ENCODE results near the gene SLC30A3. TPM values are rescaled to one million over a fixed set of nuclear protein-coding genes. Genes with fewer than 3 reads are reported as not detected.

SLC30A3 gene
- total RNA-seq, 2 donors from 2014 or later, result 4.8 to 5.7 TPM

- DNase-seq (no peak), ATAC-seq (peak; percentile 46 to 70)
- intact Hi-C loops (cut with DNase I), result loop anchor here in 1 of 2 donors (10.0 kb wide), 1 partner anchor 51 kb away; no protein-coding TSS in a partner anchor
Observed at GRCh38 chr2:27243391-27244130, 19.3 kb downstream of the SLC30A3 start.

DNA sequence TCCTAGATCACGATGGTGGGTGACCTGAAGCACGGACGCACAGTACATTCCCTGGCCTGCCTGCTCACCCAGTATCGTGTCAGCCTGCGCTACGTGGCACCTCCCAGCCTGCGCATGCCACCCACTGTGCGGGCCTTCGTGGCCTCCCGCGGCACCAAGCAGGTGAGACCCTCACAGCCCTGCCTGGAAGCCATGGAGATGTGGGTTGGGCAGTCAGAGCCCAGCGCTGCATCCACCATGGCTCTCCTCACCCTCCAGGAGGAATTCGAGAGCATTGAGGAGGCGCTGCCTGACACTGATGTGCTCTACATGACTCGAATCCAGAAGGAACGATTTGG is 20.3 kb downstream of the SLC30A3 start:
- DNase-seq, result no peak
- intact Hi-C loops (cut with DNase I), result loop anchor here in 1 of 2 donors (10.0 kb wide), 1 partner anchor 52 kb away; no protein-coding TSS in a partner anchor
- no peak for ATAC-seq

DNA sequence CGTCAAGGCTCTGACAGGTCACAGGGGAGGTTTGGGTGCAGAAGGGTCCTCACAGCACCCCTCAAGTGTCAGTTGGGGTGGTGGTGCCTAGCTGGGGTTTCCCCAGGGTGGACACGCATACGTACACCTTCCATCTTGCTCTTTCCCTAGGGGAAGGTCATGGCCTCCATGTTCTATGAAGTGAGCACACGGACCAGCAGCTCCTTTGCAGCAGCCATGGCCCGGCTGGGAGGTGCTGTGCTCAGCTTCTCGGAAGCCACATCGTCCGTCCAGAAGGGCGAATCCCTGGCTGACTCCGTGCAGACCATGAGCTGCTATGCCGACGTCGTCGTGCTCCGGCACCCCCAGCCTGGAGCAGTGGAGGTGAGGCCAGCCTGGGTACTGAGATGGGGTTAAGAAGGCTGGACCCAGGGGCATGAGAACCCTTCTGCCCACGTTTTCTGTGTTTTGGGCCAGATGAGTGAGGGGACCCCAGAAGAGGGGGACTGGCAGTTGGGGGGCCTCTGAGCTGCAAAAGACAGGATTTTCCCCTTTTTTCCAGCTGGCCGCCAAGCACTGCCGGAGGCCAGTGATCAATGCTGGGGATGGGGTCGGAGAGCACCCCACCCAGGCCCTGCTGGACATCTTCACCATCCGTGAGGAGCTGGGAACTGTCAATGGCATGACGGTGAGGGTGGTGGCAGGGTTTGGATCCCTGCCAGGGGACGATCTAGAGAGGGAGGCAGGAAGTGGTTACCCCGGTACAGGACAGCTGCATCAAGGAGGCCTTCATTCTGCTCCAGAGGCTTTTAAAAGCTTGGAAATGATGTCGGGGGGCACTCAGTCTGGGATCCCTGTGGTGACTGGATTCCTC is 20.9 kb downstream of the SLC30A3 start:
- DNase-seq (no peak), ATAC-seq (no peak)
- intact Hi-C loops (cut with DNase I), result loop anchor here in 1 of 2 donors (10.0 kb wide), 1 partner anchor 53 kb away; no protein-coding TSS in a partner anchor

DNA sequence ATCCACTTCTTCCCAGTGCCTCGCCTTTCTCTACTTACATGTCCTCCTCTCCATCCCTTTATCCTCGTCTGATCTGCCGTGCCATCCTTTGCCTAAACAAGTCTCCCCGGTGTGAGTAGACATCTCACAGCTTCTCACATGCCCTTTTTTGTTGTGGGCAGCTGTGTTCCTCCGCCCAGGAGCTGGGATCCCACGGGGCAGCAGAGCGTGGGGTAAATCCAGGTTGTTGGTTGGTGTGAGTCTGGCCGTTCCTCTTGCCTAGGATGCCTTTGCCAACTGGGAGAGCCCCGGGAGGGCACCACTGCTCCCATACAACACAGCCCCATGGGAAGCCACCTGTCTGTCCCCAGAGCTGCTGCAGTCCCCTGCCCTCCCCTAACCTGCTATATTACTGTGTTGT is 22.4 kb downstream of the SLC30A3 start:
- intact Hi-C loops (cut with DNase I), result loop anchor here in 1 of 2 donors (10.0 kb wide), 1 partner anchor 54 kb away; no protein-coding TSS in a partner anchor

DNA sequence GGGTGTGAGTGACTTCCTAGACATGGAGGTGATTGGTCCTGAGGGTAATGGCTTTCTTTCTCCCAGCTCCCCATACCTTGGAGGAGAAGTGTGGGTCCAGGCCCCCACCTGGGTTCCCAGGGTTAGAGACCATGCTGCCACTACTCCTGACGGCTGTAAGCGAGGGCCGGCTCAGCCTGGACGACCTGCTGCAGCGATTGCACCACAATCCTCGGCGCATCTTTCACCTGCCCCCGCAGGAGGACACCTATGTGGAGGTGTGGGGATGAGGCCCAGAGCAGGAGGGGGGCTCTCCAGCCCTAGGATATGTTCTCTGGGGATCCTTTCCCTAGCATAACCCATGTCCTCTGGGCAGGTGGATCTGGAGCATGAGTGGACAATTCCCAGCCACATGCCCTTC is 23.9 kb downstream of the SLC30A3 start:
- ATAC-seq (no peak), DNase-seq (no peak)
- intact Hi-C loops (cut with DNase I), result no loop called here

More for the DNA sequence above, 22.4 kb downstream of the SLC30A3 start:
- ATAC-seq (no peak), DNase-seq (no peak)

GRCh38 chr2:27237341-27237945 is 25.4 kb downstream of the SLC30A3 start:
- intact Hi-C loops (cut with DNase I), result no loop called here
- no peak for ATAC-seq
- DNase-seq, result no peak

DNA sequence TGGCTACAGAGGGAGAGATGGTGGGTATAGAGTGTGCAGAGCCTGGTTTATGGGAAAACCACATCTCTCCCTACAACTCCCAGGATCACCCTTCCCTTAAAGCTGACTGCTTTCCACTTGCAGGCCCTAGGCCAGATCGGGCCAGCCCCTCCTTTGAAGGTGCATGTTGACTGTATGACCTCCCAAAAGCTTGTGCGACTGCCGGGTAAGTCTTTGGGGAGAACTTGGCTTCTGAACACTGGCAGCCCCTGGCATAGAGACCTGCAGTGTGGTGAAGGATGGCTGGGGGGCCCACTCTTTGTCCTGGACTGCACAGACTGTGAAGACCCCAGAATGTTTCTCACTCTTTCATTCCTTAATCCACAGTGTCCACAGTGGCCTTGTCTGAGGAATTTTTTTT is 26.2 kb downstream of the SLC30A3 start:
- intact Hi-C loops (cut with DNase I), result no loop called here
- DNase-seq, result no peak
- no peak for ATAC-seq

- ATAC-seq (no peak), DNase-seq (no peak)
- intact Hi-C loops (cut with DNase I), result no loop called here
Observed at GRCh38 chr2:27236136-27236535, 26.7 kb downstream of the SLC30A3 start.

DNA sequence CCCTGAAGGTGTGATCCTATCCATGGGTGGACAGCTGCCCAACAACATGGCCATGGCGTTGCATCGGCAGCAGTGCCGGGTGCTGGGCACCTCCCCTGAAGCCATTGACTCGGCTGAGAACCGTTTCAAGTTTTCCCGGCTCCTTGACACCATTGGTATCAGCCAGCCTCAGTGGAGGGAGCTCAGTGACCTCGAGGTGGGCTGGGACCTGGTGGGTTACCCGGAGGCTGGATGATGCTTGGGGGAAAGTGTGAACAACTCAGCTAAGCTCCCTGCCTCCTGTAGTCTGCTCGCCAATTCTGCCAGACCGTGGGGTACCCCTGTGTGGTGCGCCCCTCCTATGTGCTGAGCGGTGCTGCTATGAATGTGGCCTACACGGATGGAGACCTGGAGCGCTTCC is 29.5 kb downstream of the SLC30A3 start:
- DNase-seq (no peak), ATAC-seq (no peak)
- intact Hi-C loops (cut with DNase I), result no loop called here

DNA sequence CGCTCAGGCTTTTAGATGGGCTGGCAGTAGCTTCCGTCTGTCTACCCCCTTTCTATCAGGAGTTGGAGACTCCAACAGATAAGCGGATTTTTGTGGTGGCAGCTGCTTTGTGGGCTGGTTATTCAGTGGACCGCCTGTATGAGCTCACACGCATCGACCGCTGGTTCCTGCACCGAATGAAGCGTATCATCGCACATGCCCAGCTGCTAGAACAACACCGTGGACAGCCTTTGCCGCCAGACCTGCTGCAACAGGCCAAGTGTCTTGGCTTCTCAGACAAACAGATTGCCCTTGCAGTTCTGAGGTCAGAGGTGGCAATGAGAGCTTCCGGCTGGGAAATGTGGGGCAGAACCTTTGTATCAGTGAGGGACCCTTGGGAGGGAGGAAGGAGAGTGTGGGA is 30.9 kb downstream of the SLC30A3 start:
- intact Hi-C loops (cut with DNase I), result no loop called here
- ATAC-seq, result no peak
- no peak for DNase-seq

GRCh38 chr2:27227501-27227900 is 35.3 kb downstream of the SLC30A3 start:
- DNase-seq (no peak), ATAC-seq (no peak)
- intact Hi-C loops (cut with DNase I), result no loop called here

DNA sequence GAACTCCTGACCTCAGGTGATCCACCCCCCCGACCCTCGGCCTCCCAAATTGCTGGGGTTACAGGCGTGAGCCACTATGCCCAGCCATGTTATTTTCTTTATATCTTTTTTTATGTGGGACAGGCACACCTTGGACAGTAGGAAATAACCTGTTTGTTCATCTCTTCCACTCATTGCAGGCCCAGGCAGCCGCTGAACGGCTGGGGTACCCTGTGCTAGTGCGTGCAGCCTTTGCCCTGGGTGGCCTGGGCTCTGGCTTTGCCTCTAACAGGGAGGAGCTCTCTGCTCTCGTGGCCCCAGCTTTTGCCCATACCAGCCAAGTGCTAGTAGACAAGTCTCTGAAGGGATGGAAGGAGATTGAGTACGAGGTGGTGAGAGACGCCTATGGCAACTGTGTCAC is 37.3 kb downstream of the SLC30A3 start:
- ATAC-seq (no peak), DNase-seq (no peak)
- intact Hi-C loops (cut with DNase I), result no loop called here

- intact Hi-C loops (cut with DNase I), result no loop called here
- no peak for DNase-seq
Observed at GRCh38 chr2:27223416-27223815, 39.4 kb downstream of the SLC30A3 start.

DNA sequence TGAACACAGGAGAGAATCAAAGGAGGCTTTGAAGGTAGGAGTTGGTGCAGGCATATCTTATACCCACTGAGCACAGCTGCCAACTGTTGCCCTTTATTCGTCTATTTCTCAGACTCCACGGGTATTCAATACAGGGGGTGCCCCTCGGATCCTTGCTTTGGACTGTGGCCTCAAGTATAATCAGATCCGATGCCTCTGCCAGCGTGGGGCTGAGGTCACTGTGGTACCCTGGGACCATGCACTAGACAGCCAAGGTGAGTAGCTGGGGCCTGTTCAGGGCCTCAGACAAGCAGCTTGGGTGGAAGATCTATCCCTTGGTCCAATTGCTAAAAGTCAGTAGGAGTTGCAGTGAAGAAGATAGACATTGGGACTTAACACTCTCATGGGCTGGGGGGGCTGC is 40.4 kb downstream of the SLC30A3 start:
- ATAC-seq (no peak), DNase-seq (no peak)
- intact Hi-C loops (cut with DNase I), result no loop called here

More at GRCh38 chr2:27223416-27223815, 39.4 kb downstream of the SLC30A3 start:
- ATAC-seq, result no peak

GRCh38 chr2:27221166-27221565 is 41.7 kb downstream of the SLC30A3 start:
- ATAC-seq (no peak), DNase-seq (no peak)
- intact Hi-C loops (cut with DNase I), result no loop called here

- DNase-seq, result no peak
- ATAC-seq, result no peak
Observed at GRCh38 chr2:27220091-27220490, 42.8 kb downstream of the SLC30A3 start.

GRCh38 chr2:27219091-27219490 is 43.8 kb downstream of the SLC30A3 start:
- ATAC-seq (no peak), DNase-seq (no peak)
- intact Hi-C loops (cut with DNase I), result no loop called here

More at GRCh38 chr2:27220091-27220490, 42.8 kb downstream of the SLC30A3 start:
- intact Hi-C loops (cut with DNase I), result no loop called here

DNA sequence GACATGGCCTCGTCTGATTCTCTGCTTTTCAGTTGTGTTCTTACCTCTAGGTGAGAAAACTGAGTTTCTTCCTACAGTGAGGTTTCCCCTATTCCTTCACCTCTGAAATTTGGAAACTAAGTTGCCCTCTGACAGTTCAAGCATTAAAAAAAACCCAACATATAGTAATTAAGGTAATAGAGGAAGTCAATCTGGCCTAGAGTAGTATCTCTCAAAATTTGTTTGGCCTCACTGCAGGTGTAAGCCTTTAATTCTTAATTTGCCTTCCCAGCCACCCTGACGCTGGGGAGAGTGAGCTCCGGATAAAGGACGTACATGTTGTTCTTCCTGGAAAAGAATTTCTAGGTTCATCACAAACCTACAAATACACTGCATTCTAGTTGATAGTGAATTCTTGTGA is 44.2 kb downstream of the SLC30A3 start:
- intact Hi-C loops (cut with DNase I), result no loop called here
- DNase-seq (no peak), ATAC-seq (no peak)

GRCh38 chr2:27217173-27218121 is 45.4 kb downstream of the SLC30A3 start, which contains the start of gene CAD:
Gene CAD (plus strand): TSS chr2:27217369. CDS start chr2:27217552, 183 bp downstream.
- DNase-seq (peak; percentile 92), ATAC-seq (peak; percentile 94 to 96)
- intact Hi-C loops (cut with DNase I), result no loop called here

Data from left cardiac atrium (tissue), 4 donors.